Measurements from ENCODE around the gene WDR13.

WDR13 gene

DNA sequence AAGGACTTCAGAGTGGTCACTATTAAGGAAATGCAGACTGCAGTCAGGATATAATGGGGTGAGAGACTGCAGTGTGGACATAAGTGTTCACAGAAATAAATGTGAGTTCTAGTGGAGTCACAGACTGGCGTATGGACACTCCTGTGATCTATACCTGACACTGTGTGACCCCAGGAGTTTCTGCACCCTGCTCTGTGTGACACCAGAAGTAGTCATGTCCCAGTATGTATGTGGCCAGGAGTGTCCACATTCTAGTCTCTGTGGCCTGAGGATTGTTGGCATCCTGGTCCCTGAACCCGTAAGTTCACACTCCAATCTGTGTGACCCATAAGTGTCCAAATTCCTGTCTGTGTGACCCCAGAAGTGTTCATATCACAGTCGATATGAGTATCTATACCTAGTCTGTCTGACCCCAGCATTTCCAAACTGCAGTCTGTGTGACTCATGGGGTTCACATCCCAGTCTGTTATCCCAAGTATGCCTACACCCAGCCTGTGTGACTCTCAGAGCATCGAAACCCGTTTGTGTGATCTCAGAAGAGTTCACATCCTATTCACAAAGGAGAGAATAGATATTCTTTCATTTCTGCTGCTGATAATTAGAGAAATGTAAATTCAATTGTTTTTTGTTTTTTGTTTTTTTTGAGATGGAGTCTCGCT, 16.3 kb downstream of the WDR13 start:
- H3K4me3 ChIP-seq (ENCODE audit: low read depth, low read length): no peak overlapping the region
- no peaks in the 10 kb centered on the region for H3K36me3 ChIP-seq (replicated peaks)
- DNase-seq: peak; percentile 40
- TF ChIP-seq, protein P1, sequence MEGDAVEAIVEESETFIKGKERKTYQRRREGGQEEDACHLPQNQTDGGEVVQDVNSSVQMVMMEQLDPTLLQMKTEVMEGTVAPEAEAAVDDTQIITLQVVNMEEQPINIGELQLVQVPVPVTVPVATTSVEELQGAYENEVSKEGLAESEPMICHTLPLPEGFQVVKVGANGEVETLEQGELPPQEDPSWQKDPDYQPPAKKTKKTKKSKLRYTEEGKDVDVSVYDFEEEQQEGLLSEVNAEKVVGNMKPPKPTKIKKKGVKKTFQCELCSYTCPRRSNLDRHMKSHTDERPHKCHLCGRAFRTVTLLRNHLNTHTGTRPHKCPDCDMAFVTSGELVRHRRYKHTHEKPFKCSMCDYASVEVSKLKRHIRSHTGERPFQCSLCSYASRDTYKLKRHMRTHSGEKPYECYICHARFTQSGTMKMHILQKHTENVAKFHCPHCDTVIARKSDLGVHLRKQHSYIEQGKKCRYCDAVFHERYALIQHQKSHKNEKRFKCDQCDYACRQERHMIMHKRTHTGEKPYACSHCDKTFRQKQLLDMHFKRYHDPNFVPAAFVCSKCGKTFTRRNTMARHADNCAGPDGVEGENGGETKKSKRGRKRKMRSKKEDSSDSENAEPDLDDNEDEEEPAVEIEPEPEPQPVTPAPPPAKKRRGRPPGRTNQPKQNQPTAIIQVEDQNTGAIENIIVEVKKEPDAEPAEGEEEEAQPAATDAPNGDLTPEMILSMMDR (IDR thresholded peaks at IDR 0.05; ENCODE audit: low read depth, low read length, missing control alignments): no peak
- no peak overlapping the region for H3K27ac ChIP-seq
- in situ Hi-C loops (cut with HindIII; ENCODE audit: low pct_ligation_motif_present, low sequenced_read_pairs): no loop called here
- H3K27me3 ChIP-seq (replicated peaks): no peaks in the 10 kb centered on the region

DNA sequence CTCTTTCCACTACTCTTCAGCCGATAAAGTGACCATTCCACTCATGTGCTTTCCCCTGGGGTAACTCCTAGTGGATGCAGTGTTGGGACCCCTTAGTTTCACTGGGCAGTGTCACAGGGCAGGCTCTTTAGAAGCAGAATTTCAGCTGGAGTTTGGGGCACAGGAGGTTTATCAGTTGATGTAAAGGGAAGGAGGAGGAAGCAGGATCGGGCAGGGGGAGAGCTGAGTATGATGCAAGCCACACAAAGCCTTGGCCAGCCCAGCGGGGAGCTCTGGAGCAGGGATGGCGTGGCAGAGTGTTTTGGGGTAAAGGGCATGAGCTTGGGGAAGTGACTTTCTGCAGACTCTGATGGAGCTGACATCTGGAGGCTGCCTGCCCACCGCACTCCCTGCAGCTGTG, 19.3 kb downstream of the WDR13 start:
- TF ChIP-seq, protein P1 (IDR thresholded peaks at IDR 0.05; ENCODE audit: low read depth, low read length, missing control alignments): no peak
- Histone ChIP-seq H3K36me3 (replicated peaks) (no peaks in the 10 kb centered on the region), H3K27me3 (replicated peaks) (no peaks in the 10 kb centered on the region), H3K4me3 (ENCODE audit: low read depth, low read length) (no peak overlapping the region), H3K27ac (no peak overlapping the region)
- in situ Hi-C loops (cut with HindIII; ENCODE audit: low pct_ligation_motif_present, low sequenced_read_pairs): no loop called here
- no peak for DNase-seq

DNA sequence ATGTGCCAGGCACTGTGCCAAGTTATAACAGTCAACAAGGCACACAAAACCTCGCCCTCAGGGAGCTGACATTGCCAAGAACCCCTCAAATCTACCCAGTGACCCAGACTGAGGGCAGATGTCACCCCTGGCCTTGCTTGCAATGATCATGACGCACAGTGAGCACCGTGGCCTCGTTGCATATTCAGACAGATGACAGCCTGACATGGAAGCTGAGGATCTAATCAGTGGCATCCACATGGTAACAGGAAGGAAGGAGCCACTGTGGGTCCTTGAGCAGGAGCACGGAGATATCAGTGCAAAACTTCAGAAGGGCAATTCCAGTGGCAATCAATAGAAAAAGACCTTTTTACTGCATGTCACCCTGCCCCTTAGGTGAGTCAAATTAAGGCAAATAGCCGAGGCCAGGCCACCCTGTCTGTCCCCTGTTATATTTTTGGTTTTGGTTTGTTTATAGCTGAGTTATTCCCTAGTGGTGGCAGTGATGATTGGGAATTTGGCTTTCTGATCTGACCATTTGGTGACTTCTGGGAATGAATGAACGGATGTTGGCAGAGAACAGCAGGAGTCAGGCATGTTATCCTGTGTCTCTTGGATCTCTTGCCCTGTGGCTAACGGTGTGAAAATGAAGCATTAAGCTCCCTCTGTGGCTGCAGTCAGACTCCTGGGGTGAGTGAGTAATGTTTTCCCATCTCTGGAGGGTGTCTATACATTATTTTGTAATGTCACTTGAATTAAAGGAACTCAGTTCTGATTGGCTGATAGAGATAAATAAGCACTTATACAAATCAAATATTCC, 20.4 kb downstream of the WDR13 start:
- Histone ChIP-seq H3K4me3 (ENCODE audit: low read depth, low read length) (no peak overlapping the region), H3K27ac (no peak overlapping the region), H3K36me3 (replicated peaks) (no peaks in the 10 kb centered on the region), H3K27me3 (replicated peaks) (no peaks in the 10 kb centered on the region)
- TF ChIP-seq, protein P1 (IDR thresholded peaks at IDR 0.05; ENCODE audit: low read depth, low read length, missing control alignments): no peak
- in situ Hi-C loops (cut with HindIII; ENCODE audit: low pct_ligation_motif_present, low sequenced_read_pairs): no loop called here
- peak; percentile 18 for DNase-seq

DNA sequence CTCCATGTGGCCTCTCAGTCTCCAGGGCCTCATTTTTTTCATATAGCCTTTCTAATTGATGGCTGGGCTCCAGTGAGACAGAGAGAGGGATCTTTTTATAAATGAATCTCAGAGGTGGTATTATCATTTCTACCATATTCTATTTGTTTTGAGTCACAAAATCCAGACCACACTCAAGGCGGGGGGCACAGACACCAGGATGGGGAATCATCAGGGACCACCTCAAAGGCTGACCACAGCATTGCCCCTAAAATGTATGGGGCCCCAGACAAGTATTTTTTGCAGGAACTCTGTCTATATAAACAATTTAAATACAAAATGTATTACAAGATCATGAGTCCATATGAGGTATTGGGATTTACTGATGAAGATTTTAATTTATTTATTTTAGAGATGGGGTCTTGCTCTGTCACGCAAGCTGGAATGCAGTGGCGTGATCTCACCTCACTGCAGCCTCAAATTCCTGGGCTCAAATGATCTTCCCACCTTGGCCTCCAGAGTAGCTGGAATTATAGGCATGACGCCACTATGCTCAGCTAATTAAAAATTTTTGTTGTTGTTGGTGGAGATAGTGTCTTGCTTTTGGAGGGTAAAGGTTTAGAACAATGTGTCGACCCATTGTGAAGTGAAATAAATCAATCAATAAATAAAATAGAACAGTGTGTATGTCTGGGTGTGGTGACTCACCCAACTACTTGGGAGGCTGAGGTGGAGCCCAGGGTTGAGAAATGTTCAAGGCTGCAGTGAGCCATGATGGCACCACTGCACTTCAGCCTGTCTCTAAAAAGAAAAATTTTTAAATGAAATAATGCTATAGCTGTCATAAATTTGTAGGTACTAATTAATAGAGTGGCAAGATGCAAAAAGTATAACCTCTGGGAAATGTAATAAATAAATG, 29.4 kb downstream of the WDR13 start:
- Histone ChIP-seq H3K27ac (no peak overlapping the region), H3K36me3 (replicated peaks) (no peaks in the 10 kb centered on the region), H3K27me3 (replicated peaks) (no peaks in the 10 kb centered on the region), H3K4me3 (ENCODE audit: low read depth, low read length) (no peak overlapping the region)
- TF ChIP-seq, protein P1 (IDR thresholded peaks at IDR 0.05; ENCODE audit: low read depth, low read length, missing control alignments): no peak
- in situ Hi-C loops (cut with HindIII; ENCODE audit: low pct_ligation_motif_present, low sequenced_read_pairs): no loop called here
- no peak for DNase-seq

DNA sequence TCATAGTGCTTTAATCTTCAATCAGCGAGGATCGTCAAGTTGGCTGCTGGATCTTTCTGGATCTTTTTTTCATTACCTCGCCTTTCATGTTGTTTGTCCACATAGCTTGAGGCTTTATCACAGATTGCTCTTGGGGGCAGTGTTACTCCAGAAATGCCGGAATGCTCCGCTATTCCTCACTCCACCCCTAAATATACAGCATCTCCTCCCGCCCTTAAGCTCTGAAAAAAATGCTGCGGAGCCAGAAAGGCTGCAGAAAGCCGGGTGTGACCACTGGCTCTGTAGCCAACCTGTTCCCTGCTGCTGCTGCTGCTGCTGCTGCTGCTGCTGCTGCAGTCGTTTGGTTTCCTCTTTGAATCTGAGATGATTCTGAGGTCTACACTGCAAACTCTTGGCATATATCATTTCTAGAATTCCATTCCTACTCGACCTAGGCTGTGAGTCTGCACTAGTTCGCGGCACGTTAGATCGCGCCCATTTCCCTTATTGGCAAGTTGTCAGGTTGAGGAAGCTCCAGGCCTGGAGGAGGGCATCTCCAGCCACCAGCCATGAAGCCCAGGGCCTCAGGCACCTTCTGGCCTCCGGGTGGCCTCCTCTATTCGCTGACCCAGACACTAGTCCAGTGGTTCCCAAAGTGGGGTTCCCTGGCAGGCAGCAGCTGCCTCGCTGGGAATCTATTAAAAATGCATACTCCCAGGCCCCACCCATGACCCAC, 34.2 kb downstream of the WDR13 start:
- Histone ChIP-seq H3K36me3 (replicated peaks) (no peaks in the 10 kb centered on the region), H3K27me3 (replicated peaks) (no peaks in the 10 kb centered on the region), H3K27ac (no peak overlapping the region), H3K4me3 (ENCODE audit: low read depth, low read length) (no peak overlapping the region)
- in situ Hi-C loops (cut with HindIII; ENCODE audit: low pct_ligation_motif_present, low sequenced_read_pairs): no loop called here
- peak; percentile 86 for DNase-seq
- TF ChIP-seq, protein P1 (IDR thresholded peaks at IDR 0.05; ENCODE audit: low read depth, low read length, missing control alignments): peak; percentile 71
